IMR-90 (cell line): ENCODE data around the gene TMOD1.

ENCODE experiments used
- BHLHE40 ChIP-seq: fragments of 150-350 bp; IDR thresholded peaks from 2 replicates; pipeline ENCODE4 v1.6.1; 2016; ENCODE audit warnings: mild to moderate bottlenecking, low read depth, low read length
- CEBPB ChIP-seq: IDR thresholded peaks from 2 replicates; pipeline ENCODE4 v1.6.1; 2012; ENCODE audit warnings: low read depth, low read length, improper control_type of control experiment
- CTCF ChIP-seq: conservative IDR thresholded peaks from 2 replicates; pipeline ENCODE4 v1.5.1; 2012; ENCODE audit warnings: mild to moderate bottlenecking, low read depth, low read length, improper control_type of control experiment
- FOS ChIP-seq: fragments of 150-350 bp; IDR thresholded peaks from 2 replicates; pipeline ENCODE4 v1.6.1; 2016; ENCODE audit warnings: low read depth, low read length
- MAFK ChIP-seq: IDR thresholded peaks from 2 replicates; pipeline ENCODE4 v1.6.1; 2012; ENCODE audit warnings: low read depth, low read length, improper control_type of control experiment
- NFE2L2 ChIP-seq: fragments of 150-350 bp; IDR thresholded peaks from 2 replicates; pipeline ENCODE4 v1.6.1; 2016; ENCODE audit warnings: low read depth, mild to moderate bottlenecking, low read length
- POLR2A ChIP-seq: IDR thresholded peaks from 2 replicates; pipeline ENCODE4 v1.6.1; 2012; ENCODE audit warnings: mild to moderate bottlenecking, low read depth, low read length
- RAD21 ChIP-seq: IDR thresholded peaks from 2 replicates; pipeline ENCODE4 v1.6.1; 2012; ENCODE audit warnings: low read length, improper control_type of control experiment
- TF ChIP-seq, protein P1 (sequence below): fragments of 150-350 bp; IDR thresholded peaks from 2 replicates; pipeline ENCODE4 v1.6.1; 2017; ENCODE audit warnings: mild to moderate bottlenecking, antibody characterized with exemption, low read length, low read depth

DNA sequence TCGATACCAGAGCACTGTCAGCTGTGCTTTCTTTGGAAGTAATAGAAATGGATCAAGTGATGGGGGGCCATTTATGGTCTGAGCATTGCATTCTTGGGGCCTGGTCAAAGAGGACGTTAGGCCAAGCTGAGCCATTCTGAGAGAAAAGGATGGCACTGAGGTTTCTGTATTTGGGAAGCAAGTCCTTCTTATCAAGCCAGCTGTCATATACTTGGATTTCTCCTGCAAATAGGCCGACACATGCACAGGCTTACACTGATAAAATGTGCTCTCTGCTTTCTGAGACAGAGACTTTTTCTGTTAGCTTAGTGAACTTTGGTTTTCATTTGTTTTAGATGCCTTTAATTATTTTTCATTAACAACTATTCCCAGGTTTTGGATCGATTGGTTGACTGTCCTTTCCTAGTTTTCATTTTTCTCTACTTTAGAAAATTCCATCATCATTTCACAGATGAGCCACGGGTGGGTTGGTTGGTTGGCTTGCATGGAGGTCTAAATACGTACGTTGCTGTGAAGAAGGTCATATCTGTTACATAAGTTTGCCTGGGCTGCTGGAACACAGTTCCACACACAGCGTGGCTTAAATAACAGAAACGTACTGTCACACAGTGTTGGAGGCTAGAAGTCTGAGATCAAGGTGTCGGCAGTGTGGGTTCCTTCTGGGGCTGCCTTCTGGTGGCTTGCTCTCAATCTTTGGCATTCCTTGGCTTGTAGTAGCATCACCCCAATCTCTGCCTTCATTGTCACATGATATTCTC is 20.3 kb downstream of the TMOD1 start:
- TF ChIP-seq RAD21: no peak
- no peak for TF ChIP-seq BHLHE40
- TF ChIP-seq CTCF: no peak
- TF ChIP-seq, protein P1, sequence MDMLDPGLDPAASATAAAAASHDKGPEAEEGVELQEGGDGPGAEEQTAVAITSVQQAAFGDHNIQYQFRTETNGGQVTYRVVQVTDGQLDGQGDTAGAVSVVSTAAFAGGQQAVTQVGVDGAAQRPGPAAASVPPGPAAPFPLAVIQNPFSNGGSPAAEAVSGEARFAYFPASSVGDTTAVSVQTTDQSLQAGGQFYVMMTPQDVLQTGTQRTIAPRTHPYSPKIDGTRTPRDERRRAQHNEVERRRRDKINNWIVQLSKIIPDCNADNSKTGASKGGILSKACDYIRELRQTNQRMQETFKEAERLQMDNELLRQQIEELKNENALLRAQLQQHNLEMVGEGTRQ: no peak
- no peak for TF ChIP-seq CEBPB
- TF ChIP-seq FOS: no peak
- no peak for TF ChIP-seq NFE2L2
- TF ChIP-seq MAFK: no peak
- TF ChIP-seq POLR2A: no peak
